NCI-H774 (cell line): ENCODE measurements around the gene FES.
"Not testable (repeated sequence)": the region's sequence is repeated elsewhere in the genome, so short reads cannot be mapped to it uniquely, and the experiment has no call there.

Experiments
- DNase-seq: peaks from one replicate; lab custom pipeline; 2025; lab: John Stamatoyannopoulos, UW

FES gene

GRCh38 chr15:90892023-90892422, 7.7 kb downstream of the FES start:
- no peak for DNase-seq

- no peak for DNase-seq
Measured at GRCh38 chr15:90892498-90893174, 8.3 kb downstream of the FES start.

- DNase-seq: no peak
Measured at GRCh38 chr15:90893175-90894090, 9.1 kb downstream of the FES start.

GRCh38 chr15:90895571-90896117, 11.3 kb downstream of the FES start:
- DNase-seq: peak; percentile 3

GRCh38 chr15:90897131-90897655, 12.9 kb downstream of the FES start:
- DNase-seq: not testable (repeated sequence)

GRCh38 chr15:90901175-90902039, 17.1 kb downstream of the FES start:
- DNase-seq: no peak

DNA sequence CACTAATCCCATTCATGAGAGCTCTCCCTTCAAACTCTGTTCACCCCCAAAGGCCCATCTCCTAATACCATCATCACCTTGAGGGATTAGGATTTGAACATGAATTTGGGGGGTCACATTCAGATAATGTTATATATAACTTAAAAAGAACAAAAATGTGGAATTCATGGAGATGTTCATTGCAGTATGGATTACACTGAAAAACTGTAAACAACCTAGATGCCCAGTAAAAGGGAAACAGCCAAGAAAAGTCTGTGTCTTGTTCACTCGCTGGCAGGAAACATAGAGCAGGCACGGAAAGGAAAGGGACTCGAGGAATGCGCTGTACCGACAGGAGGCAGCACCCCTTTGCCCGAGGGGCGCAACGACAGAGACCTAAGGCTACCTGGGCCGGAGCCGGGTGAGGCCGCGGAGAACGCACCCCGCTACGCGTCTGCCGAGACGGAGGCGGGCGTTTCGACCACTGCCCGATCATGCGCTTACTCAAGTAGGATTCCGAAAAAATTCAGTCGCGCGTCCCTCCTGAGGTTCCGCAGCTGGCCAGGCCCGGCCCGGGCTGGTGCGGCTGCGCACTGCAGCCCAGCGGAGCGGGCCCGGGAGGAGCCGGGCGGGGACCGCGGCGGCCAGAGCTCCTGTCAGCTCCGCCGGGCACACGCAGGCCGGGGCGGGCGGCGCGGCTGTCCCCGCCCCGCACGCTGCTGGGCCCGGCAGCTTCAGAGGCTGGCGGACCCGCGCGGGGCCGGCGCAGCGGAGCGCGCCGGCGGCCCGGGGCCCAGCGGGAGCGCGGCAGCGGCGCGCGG, 17.9 kb downstream of the FES start:
- DNase-seq: peak; percentile 58

DNA sequence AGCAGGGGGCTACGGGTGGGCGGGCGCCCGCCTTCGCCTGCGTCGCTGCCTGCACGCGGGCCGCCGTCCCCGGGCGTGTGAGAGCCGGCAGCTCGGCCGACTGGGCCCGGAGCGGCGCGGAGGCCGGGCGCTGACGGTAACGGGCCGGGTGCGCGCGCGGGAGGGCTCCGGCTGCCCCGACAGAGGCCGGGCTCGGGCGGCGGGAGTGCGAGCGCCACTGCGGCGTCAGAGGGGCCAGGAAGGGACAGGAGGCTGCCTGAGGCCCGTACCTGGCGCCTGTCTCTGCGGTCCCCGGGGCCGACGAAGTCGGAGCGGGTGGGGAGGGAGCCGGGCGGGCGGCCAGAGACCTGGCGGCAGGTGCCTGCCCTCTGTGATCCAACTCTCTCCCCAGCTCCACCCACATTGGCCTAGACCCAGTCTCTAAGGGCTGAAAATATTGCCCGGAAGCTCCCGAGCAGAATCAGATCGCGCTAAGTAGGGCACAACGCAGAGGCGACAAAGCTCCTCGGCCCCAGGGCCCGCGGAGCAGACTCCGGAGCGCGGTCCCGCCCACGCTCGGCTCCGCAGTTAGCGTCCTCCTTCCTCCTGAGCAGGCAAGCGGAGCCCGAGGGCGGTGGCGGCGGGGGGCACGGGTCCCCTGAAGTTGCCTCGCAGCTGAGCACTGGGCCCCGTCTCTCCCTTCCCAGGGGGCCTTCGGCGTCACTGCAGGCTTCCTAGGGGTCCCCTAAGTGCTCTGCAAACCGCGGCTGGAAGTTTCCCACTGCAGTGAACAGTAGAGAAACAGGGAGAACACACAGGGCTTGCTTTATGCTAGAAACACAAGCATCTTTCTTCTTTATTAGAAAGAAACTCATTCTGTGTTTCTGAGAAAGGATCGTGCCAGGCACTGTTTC, 18.8 kb downstream of the FES start, which contains the start of gene MAN2A2:
Gene MAN2A2 (plus strand): TSS at position 463 of the 893 bp plus-strand sequence. CDS start 906 bp downstream, outside the sequence.
- DNase-seq: peak; percentile 36

- no peak for DNase-seq
Measured at GRCh38 chr15:90903733-90904536, 19.6 kb downstream of the FES start.

- no peak for DNase-seq
Measured at GRCh38 chr15:90904746-90905145, 20.4 kb downstream of the FES start.

GRCh38 chr15:90905306-90906180, 21.2 kb downstream of the FES start:
- DNase-seq: no peak

DNA sequence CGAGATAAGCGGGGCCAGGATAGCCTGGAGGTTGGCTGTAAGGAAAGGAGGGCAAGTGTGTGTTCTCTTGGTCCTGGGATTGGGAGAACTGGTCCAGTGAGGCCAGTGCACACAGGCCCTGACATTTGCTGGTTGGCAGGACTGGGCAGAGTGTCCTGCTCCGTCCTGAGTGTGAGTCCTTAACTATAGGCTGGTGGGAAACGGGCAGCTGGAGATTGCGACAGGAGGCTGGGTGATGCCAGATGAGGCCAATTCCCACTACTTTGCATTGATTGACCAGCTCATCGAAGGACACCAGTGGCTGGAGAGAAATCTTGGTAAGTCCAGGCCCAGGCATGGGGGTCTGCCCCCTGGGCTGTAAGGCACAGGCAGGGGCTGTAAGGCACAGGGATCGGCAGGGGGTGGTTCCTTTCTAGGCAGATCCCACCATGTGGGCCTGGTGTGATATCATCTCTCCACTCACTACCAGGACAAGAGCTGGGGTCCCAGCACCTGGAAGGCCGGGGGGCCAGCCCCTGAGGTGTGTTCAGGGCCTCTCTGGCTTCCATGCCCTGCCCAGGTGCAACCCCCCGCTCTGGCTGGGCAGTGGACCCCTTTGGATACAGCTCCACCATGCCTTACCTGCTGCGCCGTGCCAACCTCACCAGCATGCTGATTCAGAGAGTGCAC, 22.0 kb downstream of the FES start:
- DNase-seq: no peak

GRCh38 chr15:90907051-90907660, 22.9 kb downstream of the FES start:
- no peak for DNase-seq

- DNase-seq: no peak
Measured at GRCh38 chr15:90907838-90908507, 23.7 kb downstream of the FES start.

DNA sequence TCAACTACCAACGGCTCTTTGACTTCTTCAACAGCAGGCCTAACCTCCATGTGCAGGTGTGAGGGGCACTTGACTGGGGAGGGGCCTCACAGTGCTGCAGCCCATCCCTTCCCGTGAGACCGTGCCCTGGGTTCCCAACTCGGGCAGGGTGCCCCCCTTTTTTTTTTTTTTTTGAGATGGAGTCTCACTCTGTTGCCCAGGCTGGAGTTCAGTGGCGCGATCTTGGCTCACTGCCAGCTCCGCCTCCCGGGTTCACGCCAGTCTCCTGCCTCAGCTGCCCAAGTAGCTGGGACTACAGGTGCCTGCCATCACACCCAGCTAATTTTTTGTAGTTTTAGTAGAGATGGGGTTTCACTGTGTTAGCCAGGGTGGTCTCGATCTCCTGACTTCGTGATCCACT, 25.1 kb downstream of the FES start:
- DNase-seq: not testable (repeated sequence)

GRCh38 chr15:90909976-90910375, 25.7 kb downstream of the FES start:
- no peak for DNase-seq
